Measurements from ENCODE around the gene MAPKAPK5. TPM values are rescaled to one million over a fixed set of nuclear protein-coding genes. Genes with fewer than 3 reads are reported as not detected.

The MAPKAPK5 gene
- total and polyA plus RNA-seq, 8 donors, result 9.3 to 25.2 (median 18.8) TPM

GRCh38 chr12:111894556-111894955 is 52.5 kb downstream of the MAPKAPK5 start:
- Histone ChIP-seq H3K27ac (no peak overlapping the region), H3K4me1 (no peaks in the 10 kb centered on the region), H3K4me3 (no peak overlapping the region), H3K36me3 (peaks cover 0 to 20% (median 4%) of the 10 kb centered on the region in 3 donors), H3K9me3 (no peaks in the 10 kb centered on the region), H3K27me3 (no peaks in the 10 kb centered on the region)
- intact Hi-C loops (cut with DNase I), result no loop called here
- WGBS, 2 donors, result 89 to 95% methylated on average over 5 of the region's 5 CpGs
- TF ChIP-seq CTCF (IDR thresholded peaks at IDR 0.05), result no peak
- DNase-seq (no peak), FAIRE-seq (no peak), ATAC-seq (no peak)

- Histone ChIP-seq H3K27ac (no peak overlapping the region), H3K9me3 (no peaks in the 10 kb centered on the region), H3K27me3 (no peaks in the 10 kb centered on the region), H3K36me3 (no peaks in the 10 kb centered on the region), H3K4me1 (no peaks in the 10 kb centered on the region), H3K4me3 (no peak overlapping the region)
- WGBS, 2 donors, result 77 to 83% methylated on average over 4 of the region's 4 CpGs
- intact Hi-C loops (cut with DNase I), result no loop called here
- FAIRE-seq, result no peak
- ATAC-seq, result no peak
- DNase-seq, result no peak
- TF ChIP-seq CTCF (IDR thresholded peaks at IDR 0.05), result no peak
These were observed 59.2 kb downstream of the MAPKAPK5 start for GRCh38 chr12:111901182-111901581.

GRCh38 chr12:111904446-111904975 is 62.5 kb downstream of the MAPKAPK5 start:
- TF ChIP-seq CTCF (IDR thresholded peaks at IDR 0.05), result no peak
- H3K36me3 ChIP-seq, result no peaks in the 10 kb centered on the region
- FAIRE-seq, result no peak
- intact Hi-C loops (cut with DNase I), result no loop called here
- H3K27ac ChIP-seq, result no peak overlapping the region
- H3K4me1 ChIP-seq, result no peaks in the 10 kb centered on the region
- no peak for ATAC-seq
- no peaks in the 10 kb centered on the region for H3K9me3 ChIP-seq
- H3K4me3 ChIP-seq, result no peak overlapping the region
- no peak for DNase-seq
- no peaks in the 10 kb centered on the region for H3K27me3 ChIP-seq

- FAIRE-seq (no peak), ATAC-seq (no peak), DNase-seq (no peak)
- Histone ChIP-seq H3K4me3 (no peak overlapping the region), H3K9me3 (no peaks in the 10 kb centered on the region), H3K36me3 (no peaks in the 10 kb centered on the region), H3K27ac (no peak overlapping the region), H3K4me1 (no peaks in the 10 kb centered on the region), H3K27me3 (no peaks in the 10 kb centered on the region)
- WGBS, 2 donors, result 77 to 85% methylated on average over 3 of the region's 3 CpGs
- TF ChIP-seq CTCF (IDR thresholded peaks at IDR 0.05), result no peak
- intact Hi-C loops (cut with DNase I), result no loop called here
These were observed 63.5 kb downstream of the MAPKAPK5 start for GRCh38 chr12:111905502-111905901.

GRCh38 chr12:111907740-111908139 is 65.7 kb downstream of the MAPKAPK5 start:
- H3K27me3 ChIP-seq, result no peaks in the 10 kb centered on the region
- WGBS, 2 donors, result 98 to 100% methylated on average over 1 of the region's 1 CpG
- intact Hi-C loops (cut with DNase I), result no loop called here
- FAIRE-seq, result no peak
- H3K36me3 ChIP-seq, result no peaks in the 10 kb centered on the region
- no peak overlapping the region for H3K4me3 ChIP-seq
- no peak overlapping the region for H3K27ac ChIP-seq
- no peaks in the 10 kb centered on the region for H3K4me1 ChIP-seq
- no peak for DNase-seq
- TF ChIP-seq CTCF (IDR thresholded peaks at IDR 0.05), result no peak
- no peak for ATAC-seq
- no peaks in the 10 kb centered on the region for H3K9me3 ChIP-seq
